GM19452 (cell line): Measurements from ENCODE around the gene HNRNPH1.
"Not testable (repeated sequence)": the region's sequence is repeated elsewhere in the genome, so short reads cannot be mapped to it uniquely, and the experiment has no call there.

Experiments
- ATAC-seq: cut with Tn5 transposase; IDR thresholded peaks from one replicate; pipeline ENCODE4 v1.9.1; 2021; ENCODE audit not compliant: unreplicated experiment

Gene HNRNPH1

GRCh38 chr5:179623003-179623905 is at the start of gene HNRNPH1:
Gene HNRNPH1, minus strand, starts transcription at chr5:179623671. Its CDS starts 538 bp downstream, at chr5:179623133.
- peak; percentile 53 for ATAC-seq

- no peak for ATAC-seq
Measured at GRCh38 chr5:179668391-179668790, 44.9 kb upstream of the HNRNPH1 start.

- ATAC-seq: not testable (repeated sequence)
Measured at GRCh38 chr5:179661647-179662046, 38.2 kb upstream of the HNRNPH1 start.

GRCh38 chr5:179658179-179658856 is 34.8 kb upstream of the HNRNPH1 start:
- peak; percentile 55 for ATAC-seq

GRCh38 chr5:179657302-179658178 is 34.1 kb upstream of the HNRNPH1 start:
- peak; percentile 89 for ATAC-seq

- ATAC-seq: not testable (repeated sequence)
Measured at GRCh38 chr5:179653135-179653534, 29.7 kb upstream of the HNRNPH1 start.

GRCh38 chr5:179650245-179650644 is 26.8 kb upstream of the HNRNPH1 start:
- not testable (repeated sequence) for ATAC-seq

- ATAC-seq: not testable (repeated sequence)
Measured at GRCh38 chr5:179649166-179649703, 25.8 kb upstream of the HNRNPH1 start.

GRCh38 chr5:179648410-179648809 is 24.9 kb upstream of the HNRNPH1 start:
- ATAC-seq: no peak

GRCh38 chr5:179644766-179645165 is 21.3 kb upstream of the HNRNPH1 start:
- ATAC-seq: not testable (repeated sequence)

- ATAC-seq: not testable (repeated sequence)
Measured at GRCh38 chr5:179643141-179643920, 19.9 kb upstream of the HNRNPH1 start.

- ATAC-seq: not testable (repeated sequence)
Measured at GRCh38 chr5:179642626-179643025, 19.2 kb upstream of the HNRNPH1 start.

GRCh38 chr5:179641745-179642144 is 18.3 kb upstream of the HNRNPH1 start:
- ATAC-seq: not testable (repeated sequence)

- ATAC-seq: not testable (repeated sequence)
Measured at GRCh38 chr5:179639296-179639695, 15.8 kb upstream of the HNRNPH1 start.

- peak; percentile 92 for ATAC-seq
Measured at GRCh38 chr5:179634370-179635172, 11.1 kb upstream of the HNRNPH1 start.

- ATAC-seq: peak; percentile 68
Measured at GRCh38 chr5:179633501-179634369, 10.3 kb upstream of the HNRNPH1 start.

- no peak for ATAC-seq
Measured at GRCh38 chr5:179624841-179625271, 1.4 kb upstream of the HNRNPH1 start.
